GM12878 (cell line): ENCODE results near the gene CDK3. TPM values are rescaled to one million over a fixed set of nuclear protein-coding genes. Genes with fewer than 3 reads are reported as not detected.

Experiments
- ATAC-seq: fragments of 200-7000 bp; cut with Tn5 transposase; 3 replicates; pipeline ENCODE4 v1.9.1; 2020; ENCODE audit warnings: mild to moderate bottlenecking, moderate library complexity
- BruUV-seq: library from RNA; stranded (reverse); fragments of 400-500 nt; replicated peaks from 2 replicates; lab custom pipeline; 2021; lab: Mats Ljungman, UMichigan
- CTCF ChIA-PET: fragments of 300-600 bp; sonication (Branson Sonifier 250); formaldehyde crosslinking; extraction: SDS; loops from one replicate; lab custom pipeline; 2021; ENCODE audit warnings: inconsistent platforms; lab: Yijun Ruan, JAX
- POLR2A ChIA-PET: fragments of 350-600 bp; formaldehyde crosslinking; extraction: SDS; loops from one replicate; lab custom pipeline; 2021; ENCODE audit warnings: inconsistent platforms; lab: Charles Lee
- RAD21 ChIA-PET: fragments of 300-600 bp; sonication (Branson Sonifier 250); formaldehyde crosslinking; loops from one replicate; lab custom pipeline; 2023; ENCODE audit warnings: antibody characterized with exemption; ENCODE audit not compliant: unreplicated experiment; lab: Charles Lee
- SMC1A ChIA-PET: fragments of 300-600 bp; sonication (Branson Sonifier 250); formaldehyde crosslinking; loops from one replicate; lab custom pipeline; 2023; ENCODE audit not compliant: unreplicated experiment, uncharacterized antibody; lab: Charles Lee
- DNase-seq: peaks from one replicate; pipeline ENCODE4 v3.0.0-alpha.2; 2011; ENCODE audit warnings: low read depth, low spot score
- FAIRE-seq: peaks from 3 replicates; lab custom pipeline; 2011; peaks lifted over from hg19 to GRCh38; lab: Jason Lieb, UNC
- H2AFZ ChIP-seq: 2 replicates; pipeline ENCODE4 v1.6.0; 2011; ENCODE audit warnings: low read depth, low read length, control low read depth; ENCODE audit not compliant: control insufficient read depth
- H3K27ac ChIP-seq: 2 replicates; pipeline ENCODE4 v1.5.1; 2011; ENCODE audit warnings: control low read depth; ENCODE audit not compliant: control insufficient read depth, insufficient read depth
- H3K27me3 ChIP-seq, 2 experiments: replicated peaks in 1 of 2; 2 replicates each; pipeline versions ENCODE4 v1.6.0 to v1.6.1; 2011; ENCODE audit warnings: low read length in 1 of 2; ENCODE audit not compliant: control insufficient read depth in 2 of 2, insufficient read depth in 2 of 2
- H3K36me3 ChIP-seq, 2 experiments: 2 replicates each; pipeline ENCODE4 v1.5.1; 2011; ENCODE audit warnings: low read length in 1 of 2; ENCODE audit not compliant: control insufficient read depth in 2 of 2, insufficient read depth in 2 of 2
- H3K4me1 ChIP-seq: 2 replicates; pipeline ENCODE4 v1.6.1; 2011; ENCODE audit warnings: mild to moderate bottlenecking, low read length, moderate library complexity, mixed read lengths; ENCODE audit not compliant: control insufficient read depth, insufficient read depth
- H3K4me2 ChIP-seq: 2 replicates; pipeline ENCODE4 v1.6.0; 2011; ENCODE audit warnings: control low read depth; ENCODE audit not compliant: control insufficient read depth, insufficient read depth
- H3K4me3 ChIP-seq: fragments of 200-600 bp; sonication (generic); 2 replicates; pipeline ENCODE4 v1.5.1; 2016
- H3K79me2 ChIP-seq: 2 replicates; pipeline ENCODE4 v1.6.0; 2011; ENCODE audit warnings: low read length; ENCODE audit not compliant: control insufficient read depth, insufficient read depth
- H3K9ac ChIP-seq: 2 replicates; pipeline ENCODE4 v1.8.0; 2011; ENCODE audit warnings: low read length, control low read depth, mixed read lengths; ENCODE audit not compliant: control insufficient read depth, insufficient read depth
- H3K9me3 ChIP-seq: replicated peaks from 3 replicates; pipeline ENCODE4 v1.5.1; 2011; ENCODE audit warnings: mild to moderate bottlenecking, low read length; ENCODE audit not compliant: control insufficient read depth, insufficient read depth
- H4K20me1 ChIP-seq: 2 replicates; pipeline ENCODE4 v1.6.0; 2011; ENCODE audit not compliant: control insufficient read depth, insufficient read depth
- ATF3 ChIP-seq: IDR thresholded peaks from 2 replicates; pipeline ENCODE4 v1.6.1; 2011; ENCODE audit warnings: low read depth, mild to moderate bottlenecking, low read length, moderate library complexity, borderline replicate concordance; ENCODE audit errors: extremely low read depth
- CBX3 ChIP-seq: fragments of 200-600 bp; sonication (generic); IDR thresholded peaks from 2 replicates; pipeline ENCODE4 v1.6.1; 2016; ENCODE audit warnings: low read depth, borderline replicate concordance
- CHD1 ChIP-seq: IDR thresholded peaks from 2 replicates; pipeline ENCODE4 v1.6.1; 2012; ENCODE audit warnings: low read depth, low read length, improper control_type of control experiment
- FOXK2 ChIP-seq: fragments of 450-650 bp; IDR thresholded peaks from 2 replicates; pipeline ENCODE4 v1.6.1; 2017; ENCODE audit warnings: mild to moderate bottlenecking, moderate library complexity
- JUNB ChIP-seq: IDR thresholded peaks from 2 replicates; pipeline ENCODE4 v1.6.1; 2016; ENCODE audit warnings: antibody characterized with exemption, mild to moderate bottlenecking
- MEF2B ChIP-seq: fragments of 450-650 bp; IDR thresholded peaks from 2 replicates; pipeline ENCODE4 v1.6.1; 2018; ENCODE audit warnings: mild to moderate bottlenecking, moderate library complexity; ENCODE audit not compliant: partially characterized antibody, poor library complexity, severe bottlenecking
- MYC ChIP-seq: IDR thresholded peaks from 2 replicates; pipeline ENCODE4 v1.6.1; 2011; ENCODE audit warnings: mild to moderate bottlenecking, low read length, moderate library complexity, inconsistent platforms; ENCODE audit not compliant: insufficient read depth, insufficient replicate concordance, insufficient read length, severe bottlenecking
- PAX8 ChIP-seq: fragments of 450-650 bp; IDR thresholded peaks from 2 replicates; pipeline ENCODE4 v1.6.1; 2017; ENCODE audit warnings: mild to moderate bottlenecking, moderate library complexity
- RCOR1 ChIP-seq: conservative IDR thresholded peaks from 2 replicates; pipeline ENCODE4 v1.6.1; 2012; ENCODE audit warnings: low read depth, low read length, improper control_type of control experiment
- SRF ChIP-seq, 2 experiments: IDR thresholded peaks; 2 replicates each; pipeline ENCODE4 v1.6.1; 2011; ENCODE audit warnings: low read depth in 2 of 2, low read length in 2 of 2, mild to moderate bottlenecking in 1 of 2, moderate library complexity in 1 of 2
- TCF12 ChIP-seq: IDR thresholded peaks from 2 replicates; pipeline ENCODE4 v1.6.1; 2011; ENCODE audit warnings: low read depth, mild to moderate bottlenecking, low read length
- ZBTB4 ChIP-seq: fragments of 450-650 bp; formaldehyde crosslinking; IDR thresholded peaks from 2 replicates; pipeline ENCODE4 v1.4.0; 2022; ENCODE audit warnings: mild to moderate bottlenecking, moderate library complexity
- WGBS: methylation state at CpG from one replicate; pipeline ENCODE4 v1.1.6; 2016; ENCODE audit warnings: low lambda C conversion rate; ENCODE audit not compliant: insufficient replicate concordance, insufficient coverage; ENCODE audit errors: missing lambda C conversion rate; 5-methylcytosine and 5-hydroxymethylcytosine counted together
- in situ Hi-C: fragments of 300-500 bp; cut with MboI; formaldehyde crosslinking; loops from 9 replicates; pipeline ENCODE4 v1.14.3; 2018; ENCODE audit warnings: mixed read lengths
- intact Hi-C: fragments of 100-400 bp; cut with micrococcal nuclease; formaldehyde crosslinking; loops from one replicate; pipeline ENCODE4 v1.14.2; 2022; ENCODE audit not compliant: unreplicated experiment
- polyA plus RNA-seq, 11 experiments: library from polyadenylated mRNA; depleted of rRNA in 4 of 11; unstranded in 6 of 11; stranded (reverse) in 5 of 11; fragments of >200 nt; fragmentation: Nextera tagmentation in 4 of 11; fragmentation: Illumina TruSeq in 1 of 11; extraction: Ambion mirVana in 4 of 11; extraction: Trizol in 1 of 11; gene quantifications; 1 replicate in 1 of 11; 2 replicates in 10 of 11; pipeline versions ENCODE4 v1.2.1 to v1.2.3, GENCODE V29; 2011 to 2016; ENCODE audit warnings: inconsistent platforms in 2 of 11, missing spikeins in 2 of 11, low read depth in 1 of 11
- total RNA-seq, 4 experiments: library from RNA; depleted of rRNA in 3 of 4; stranded (reverse); fragments of >200 nt in 3 of 4; fragmentation: Illumina TruSeq in 1 of 4; extraction: Trizol in 1 of 4; gene quantifications; 2 replicates each; pipeline versions ENCODE4 v1.2.1 to v1.2.3, GENCODE V29; 2013 to 2021

CDK3 gene
- total and polyA plus RNA-seq, 10 of the 15 experiments (the other 5 are each of a cell fraction or from before 2014, with no cell fraction given): 1.1 to 7.1 (median 4.2) TPM

GRCh38 chr17:75981019-75981615 lies 19.5 kb upstream of the CDK3 start:
- ChIA-PET SMC1A (interaction anchor here (0.6 to 2.1 kb wide), 6 partner anchors 9 to 116 kb away, joined by 3 to 10 read pairs (median 4); no protein-coding TSS in a partner anchor), POLR2A (interaction anchor here (0.7 to 2.9 kb wide), 5 partner anchors 9 to 104 kb away, joined by 3 to 24 read pairs (median 7); no protein-coding TSS in a partner anchor), CTCF (interaction anchor here (0.6 to 1.4 kb wide), 8 partner anchors 10 to 333 kb away, joined by 3 to 7 read pairs (median 4); partner anchors contain the start of gene CDK3), RAD21 (interaction anchor here (1.4 kb wide), 1 partner anchor 11 kb away, joined by 10 read pairs; no protein-coding TSS in a partner anchor)
- Histone ChIP-seq H3K4me1 (peaks cover 6% of the 10 kb centered on the region), H3K79me2 (peaks cover 20% of the 10 kb centered on the region), H3K4me2 (no peak overlapping the region), H4K20me1 (no peaks in the 10 kb centered on the region), H3K9me3 (no peaks in the 10 kb centered on the region), H2AFZ (no peak overlapping the region), H3K9ac (no peak overlapping the region; the same call in 1 of the 2 replicates), H3K36me3 (no peaks in the 10 kb centered on the region), H3K27me3 (no peaks in the 10 kb centered on the region), H3K27ac (0 out of 2 replicates have a peak overlapping the region, but pooled peaks have one; percentile 18), H3K4me3 (no peak overlapping the region; the same call in 1 of the 2 replicates)
- in situ Hi-C loops (no loop called here), intact Hi-C loops (no loop called here)
- BruUV-seq: no TSS peak
- no peak for ATAC-seq
- FAIRE-seq: no peak
- WGBS: 96% methylated on average over 7 of the region's 7 CpGs
- TF ChIP-seq TCF12 (no peak), JUNB (no peak), ZBTB4 (no peak), RCOR1 (no peak), SRF (IDR thresholded peaks at IDR 0.05; ENCODE audit: low read depth in 2 of 2, low read length in 2 of 2) (no peak), CHD1 (no peak), MYC (no peak), MEF2B (no peak), CBX3 (no peak), FOXK2 (no peak), ATF3 (no peak), PAX8 (no peak)
- no peak for DNase-seq
